NCI-H1417 treated with DMSO at 0.1 percent for 48 hours (cell line): ENCODE data around the gene TDRD12.
"Not testable (repeated sequence)": the region's sequence is repeated elsewhere in the genome, so short reads cannot be mapped to it uniquely, and the experiment has no call there.

ENCODE experiments used
- DNase-seq: peaks from one replicate; lab custom pipeline; 2025; lab: John Stamatoyannopoulos, UW

TDRD12 gene

DNA sequence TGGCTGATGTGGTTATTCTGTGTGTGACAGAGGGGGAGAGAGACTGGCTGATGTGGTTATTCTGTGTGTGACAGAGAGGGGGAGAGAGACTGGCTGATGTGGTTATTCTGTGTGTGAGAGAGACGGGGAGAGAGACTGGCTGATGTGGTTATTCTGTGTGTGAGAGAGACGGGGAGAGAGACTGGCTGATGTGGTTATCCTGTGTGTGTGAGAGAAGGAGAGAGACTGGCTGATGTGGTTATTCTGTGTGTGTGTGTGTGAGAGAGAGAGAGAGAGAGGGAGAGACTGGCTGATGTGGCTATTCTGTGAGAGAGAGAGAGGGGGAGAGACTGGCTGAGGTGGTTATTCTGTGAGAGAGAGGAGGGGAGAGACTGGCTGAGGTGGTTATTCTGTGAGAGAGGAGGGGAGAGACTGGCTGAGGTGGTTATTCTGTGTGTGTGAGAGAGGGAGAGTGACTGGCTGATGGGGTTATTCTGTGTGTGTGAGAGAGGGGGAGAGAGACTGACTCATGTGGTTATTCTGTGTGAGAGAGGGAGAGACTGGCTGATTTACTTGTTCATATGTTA lies 27.1 kb downstream of the TDRD12 start:
- not testable (repeated sequence) for DNase-seq

DNA sequence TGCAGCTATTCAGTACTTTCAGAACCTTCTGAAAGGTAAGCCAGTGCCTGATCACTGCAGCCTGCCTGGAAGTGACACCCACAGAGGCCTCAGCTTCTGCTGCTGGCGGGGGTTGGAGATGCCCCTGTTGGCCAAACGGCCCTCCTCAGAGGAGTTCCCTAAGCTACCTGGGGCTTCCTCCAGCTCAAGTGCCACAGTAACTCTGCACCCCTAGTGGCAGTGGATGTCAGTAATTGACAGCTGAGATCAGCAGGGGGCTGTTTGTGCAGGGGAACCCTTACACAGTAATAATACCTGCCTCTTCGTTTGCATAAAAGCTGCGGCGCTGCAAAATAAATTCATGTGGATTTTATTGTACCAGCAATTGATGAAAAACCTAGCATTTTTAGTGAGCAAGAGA lies 28.9 kb downstream of the TDRD12 start:
- DNase-seq = no peak

DNA sequence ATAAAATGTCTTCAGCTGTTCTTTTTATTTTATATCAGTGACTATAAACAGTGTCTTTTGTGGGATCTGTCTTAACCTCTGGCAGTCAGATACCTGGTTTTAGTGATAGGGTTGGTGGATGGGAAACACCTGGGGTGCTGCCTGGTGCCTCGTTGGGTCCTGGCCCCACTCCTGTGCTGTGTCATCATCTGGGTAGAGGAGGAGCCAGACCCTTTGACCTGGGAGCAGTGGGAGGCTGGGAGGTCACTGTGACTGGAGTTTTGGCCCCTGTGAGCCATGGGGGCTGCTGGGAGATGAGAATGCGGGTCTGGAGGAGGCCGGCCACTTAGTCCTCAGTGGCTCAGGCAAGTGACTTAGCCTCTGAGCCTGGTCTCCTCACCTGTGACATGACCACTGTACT lies 29.4 kb downstream of the TDRD12 start:
- no peak for DNase-seq

DNA sequence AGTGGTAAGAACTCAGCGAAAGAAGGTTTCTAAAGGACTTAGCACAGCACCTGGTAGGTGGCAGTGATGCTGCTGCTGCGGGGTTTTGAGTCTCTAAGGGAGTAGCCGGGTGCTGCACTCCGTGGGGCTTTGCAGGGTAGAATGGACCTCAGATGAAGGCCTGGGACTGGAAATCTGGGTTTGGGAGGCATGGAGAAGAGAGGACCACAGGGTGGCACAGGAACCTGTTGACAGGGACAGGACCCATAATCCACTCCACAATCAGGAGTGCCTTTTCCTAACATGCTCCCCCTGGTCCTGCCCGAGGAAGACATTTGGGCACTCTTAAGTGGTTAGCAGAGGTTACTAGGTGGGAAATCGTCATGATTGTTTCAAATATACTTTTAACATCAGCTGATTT lies 29.8 kb downstream of the TDRD12 start:
- DNase-seq = no peak

DNA sequence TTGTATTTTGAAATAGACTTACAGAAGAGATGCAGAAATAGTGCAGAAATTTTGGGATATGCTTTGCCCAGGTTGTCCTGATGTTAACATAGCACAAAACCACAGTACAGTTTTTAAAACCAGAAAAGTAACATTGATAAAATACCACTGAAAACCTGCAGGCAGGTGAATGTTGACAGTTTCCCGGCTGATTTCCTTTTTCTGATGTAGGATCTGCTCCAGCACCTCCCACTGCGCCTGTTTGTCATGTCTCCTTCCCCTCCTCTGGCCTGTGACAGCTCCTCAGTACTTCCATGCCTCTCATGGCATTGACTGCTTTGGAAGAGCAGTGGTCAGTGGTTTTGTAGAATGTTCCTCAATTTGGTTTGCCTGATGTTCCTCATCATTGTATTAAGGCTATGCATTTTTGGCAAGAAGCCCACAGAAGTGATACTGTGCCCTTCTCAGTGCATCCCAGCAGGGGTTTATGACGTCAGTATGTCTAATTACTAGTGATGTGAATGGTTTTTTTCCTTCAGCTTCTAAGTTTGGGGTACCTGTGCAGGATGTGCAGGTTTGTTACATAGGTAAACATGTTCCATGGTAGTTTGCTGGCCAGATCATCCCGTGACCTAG lies 31.0 kb downstream of the TDRD12 start:
- DNase-seq = no peak

DNA sequence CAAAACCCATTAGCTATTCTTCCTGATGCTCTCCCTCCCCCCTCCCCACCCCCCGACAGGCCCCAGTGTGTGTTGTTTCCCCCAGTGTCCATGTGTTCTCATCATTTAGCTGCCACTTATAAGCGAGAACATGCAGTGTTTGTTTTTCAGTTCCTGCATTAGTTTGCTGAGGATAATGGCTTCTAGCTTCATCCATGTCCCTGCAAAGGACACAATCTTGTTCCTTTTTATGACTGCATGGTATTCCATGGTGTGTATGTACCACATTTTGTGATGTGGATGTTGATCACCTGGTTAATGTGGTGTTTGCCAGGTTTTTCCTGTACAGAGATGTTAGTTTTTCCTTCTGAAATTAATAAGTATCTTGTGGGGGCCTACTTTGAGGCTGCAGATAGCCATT lies 31.5 kb downstream of the TDRD12 start:
- no peak for DNase-seq

DNA sequence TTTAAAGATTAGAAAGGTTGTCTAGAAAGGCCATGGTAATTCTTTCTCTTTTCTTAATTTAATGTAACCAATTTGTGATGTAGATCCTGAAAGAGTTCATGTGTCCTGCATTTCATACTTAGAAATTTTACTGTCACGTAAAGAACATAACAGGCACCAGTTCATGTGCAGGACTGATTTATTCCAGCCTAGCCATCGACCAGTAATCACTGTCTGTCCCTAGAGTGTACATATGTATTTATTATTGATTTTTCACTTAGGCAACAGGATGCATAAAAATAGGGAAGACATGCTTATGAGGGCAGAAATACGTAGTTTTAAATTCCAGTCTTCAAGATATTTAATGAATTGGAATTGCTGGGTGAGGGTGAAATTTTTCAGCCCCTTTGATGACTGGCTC lies 37.6 kb downstream of the TDRD12 start:
- no peak for DNase-seq

- DNase-seq = not testable (repeated sequence)
These were observed 45.8 kb downstream of the TDRD12 start for GRCh38 chr19:32765365-32765764.

DNA sequence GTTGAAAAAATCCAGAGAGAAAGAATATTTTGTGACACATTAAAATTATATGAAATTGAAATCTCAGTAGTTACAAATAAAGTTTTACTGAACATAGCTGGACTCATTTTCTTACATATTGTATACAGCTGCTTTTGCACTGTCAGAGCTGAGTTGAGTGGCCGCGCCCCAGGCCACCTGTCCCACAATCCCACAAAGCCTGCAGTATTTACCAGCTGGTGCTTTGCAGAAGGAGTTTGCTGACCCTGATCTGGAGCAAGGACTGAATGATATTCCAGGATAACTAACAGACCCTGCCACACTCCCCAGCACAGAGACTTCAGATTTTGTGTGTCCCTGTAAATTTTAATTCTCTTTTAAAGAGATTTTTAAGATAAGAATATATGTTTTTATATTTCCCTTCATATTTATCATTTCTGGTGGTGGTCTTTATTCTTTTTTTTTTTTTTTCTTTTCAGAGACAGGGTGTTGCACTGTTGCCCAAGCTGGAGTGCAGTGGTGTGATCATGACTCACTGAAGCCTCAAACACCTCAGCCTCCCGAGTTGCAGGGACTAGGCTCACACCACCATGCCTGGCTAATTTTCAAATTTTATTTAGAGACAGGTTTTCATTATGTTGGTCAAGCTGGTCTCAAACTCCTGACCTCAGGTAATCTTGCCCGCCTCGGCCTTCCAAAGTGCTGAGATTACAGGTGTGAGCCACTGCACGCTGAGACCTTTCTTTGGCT lies 48.5 kb downstream of the TDRD12 start:
- DNase-seq = no peak

- no peak for DNase-seq
These were observed 52.0 kb downstream of the TDRD12 start for GRCh38 chr19:32771596-32771995.

GRCh38 chr19:32773126-32773525 lies 53.6 kb downstream of the TDRD12 start:
- no peak for DNase-seq

DNA sequence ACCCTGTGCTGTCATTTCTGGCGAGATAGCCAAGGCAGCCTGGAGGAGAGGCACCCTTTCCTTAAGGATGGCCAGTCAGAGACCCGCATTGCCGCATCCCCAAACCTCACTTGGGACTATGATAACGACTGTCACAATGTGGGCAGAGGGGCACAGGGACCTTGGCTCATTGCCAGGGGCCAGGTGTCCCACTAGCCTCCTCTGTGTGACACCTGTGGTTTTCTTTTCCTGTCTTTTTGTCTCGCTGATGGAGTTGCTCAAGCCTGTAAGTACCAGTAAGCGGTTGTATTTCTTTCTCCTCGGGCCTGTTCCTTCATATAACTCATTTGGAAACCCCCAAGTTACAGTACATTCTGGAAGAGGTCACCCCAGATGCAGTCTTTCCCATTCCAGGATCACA lies 59.5 kb downstream of the TDRD12 start:
- no peak for DNase-seq

- no peak for DNase-seq
These were observed 61.7 kb downstream of the TDRD12 start for GRCh38 chr19:32781280-32781679.

GRCh38 chr19:32782089-32782488 lies 62.5 kb downstream of the TDRD12 start:
- not testable (repeated sequence) for DNase-seq

DNA sequence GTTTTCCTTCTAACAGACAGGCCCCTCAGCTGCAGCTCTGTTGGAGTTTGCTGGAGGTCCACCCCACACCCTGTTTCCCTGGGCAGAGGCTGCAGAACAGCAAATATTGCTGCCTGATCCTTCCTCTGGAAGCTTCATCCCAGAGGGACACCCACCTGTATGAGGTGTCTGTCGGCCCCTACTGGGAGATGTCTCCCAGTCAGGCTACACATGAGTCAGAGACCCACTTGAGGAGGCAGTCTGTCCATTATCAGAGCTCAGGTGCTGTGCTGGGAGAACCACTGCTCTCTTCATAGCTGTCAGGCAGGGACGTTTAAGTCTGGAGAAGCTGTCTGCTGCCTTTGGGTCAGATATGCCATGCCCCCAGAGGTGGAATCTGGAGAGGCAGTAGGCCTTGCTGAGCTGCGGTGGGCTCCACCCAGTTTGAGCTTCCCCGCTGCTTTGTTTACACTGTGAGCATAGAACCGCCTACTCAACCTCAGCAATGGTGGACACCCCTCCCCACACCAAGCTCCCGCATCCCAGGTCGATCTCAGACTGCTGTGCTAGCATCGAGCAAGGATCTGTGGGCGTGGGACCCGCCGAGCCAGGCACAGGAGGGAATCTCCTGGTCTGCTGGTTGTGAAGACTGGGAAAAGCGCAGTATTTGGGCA lies 67.7 kb downstream of the TDRD12 start:
- not testable (repeated sequence) for DNase-seq

DNA sequence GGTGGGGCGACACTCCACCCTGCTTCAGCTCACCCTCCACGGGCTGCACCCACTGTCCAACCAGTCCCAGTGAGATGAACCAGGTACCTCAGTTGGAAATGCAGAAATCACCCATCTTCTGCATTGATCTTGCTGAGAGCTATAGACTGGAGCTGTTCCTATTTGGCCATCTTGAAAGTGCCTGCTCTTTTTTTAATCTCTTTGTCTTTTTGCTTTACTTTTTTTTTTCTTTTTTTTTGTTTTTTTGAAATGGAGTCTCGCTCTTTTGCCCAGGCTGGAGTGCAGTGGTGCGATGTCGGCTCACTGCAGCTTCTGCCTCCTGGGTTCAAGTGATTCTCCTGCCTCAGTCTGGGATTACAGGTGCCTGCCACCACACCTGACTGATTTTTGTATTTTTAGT lies 68.3 kb downstream of the TDRD12 start:
- not testable (repeated sequence) for DNase-seq

DNA sequence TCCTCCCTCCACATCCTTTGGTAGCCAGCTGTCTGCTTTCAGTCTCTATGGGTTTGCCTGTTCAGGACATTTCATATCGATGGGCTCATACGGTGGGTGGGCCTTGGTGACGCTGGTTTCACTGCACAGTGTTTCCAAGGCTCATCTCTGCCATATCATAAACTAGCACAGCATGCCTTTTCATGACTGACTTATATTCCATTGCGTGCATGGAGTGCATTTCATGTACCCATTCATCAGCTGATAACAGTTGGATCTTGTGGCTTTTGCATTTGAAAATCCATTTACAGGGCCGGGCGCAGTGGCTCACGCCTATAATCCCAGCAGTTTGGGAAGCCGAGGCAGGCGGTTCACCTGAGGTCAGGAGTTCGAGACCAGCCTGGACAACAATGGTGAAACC lies 69.9 kb downstream of the TDRD12 start:
- DNase-seq = no peak

GRCh38 chr19:32798201-32798600 lies 78.6 kb downstream of the TDRD12 start:
- no peak for DNase-seq

GRCh38 chr19:32800191-32800590 lies 80.6 kb downstream of the TDRD12 start:
- no peak for DNase-seq

DNA sequence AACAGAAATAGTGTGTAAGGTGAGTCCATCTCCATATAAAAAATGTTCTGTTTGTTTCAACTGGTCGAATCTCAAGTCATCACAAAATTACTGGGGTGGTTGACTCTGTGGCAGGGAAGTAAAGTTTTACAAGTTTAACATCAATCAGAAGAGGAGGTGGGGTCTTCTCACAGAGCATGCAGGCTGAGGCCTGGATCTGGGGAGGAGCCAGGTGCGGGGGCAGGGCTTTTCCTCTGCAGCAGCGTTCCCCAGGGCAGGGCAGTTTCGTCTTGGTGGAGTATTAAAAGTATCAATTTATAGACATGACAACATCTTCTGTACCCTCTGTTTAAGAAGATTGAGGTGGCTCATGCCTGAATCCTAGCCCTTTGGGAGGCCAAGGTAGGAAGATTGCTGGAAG lies 81.2 kb downstream of the TDRD12 start:
- DNase-seq = no peak

GRCh38 chr19:32802840-32803239 lies 83.3 kb downstream of the TDRD12 start:
- no peak for DNase-seq

DNA sequence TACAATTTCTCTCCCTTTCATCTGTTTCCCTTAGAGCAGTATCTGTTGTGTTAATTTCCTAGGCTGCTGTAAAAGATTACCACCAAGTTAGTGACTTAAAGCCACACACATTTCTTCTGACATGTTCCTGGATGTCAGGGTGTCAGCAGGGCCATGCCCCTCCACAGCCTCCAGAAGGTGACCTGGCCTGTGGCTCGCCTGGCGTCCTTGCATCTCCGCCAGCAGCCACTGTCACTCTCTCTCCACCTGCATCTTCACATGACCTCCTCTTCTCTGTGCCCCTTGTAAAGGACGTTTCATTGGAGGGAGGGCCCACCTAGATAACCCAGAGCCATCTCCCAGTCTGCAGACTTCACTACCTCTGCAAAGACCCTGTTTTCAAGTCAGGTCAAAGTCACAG lies 88.7 kb downstream of the TDRD12 start:
- no peak for DNase-seq

- DNase-seq = no peak
These were observed 89.7 kb downstream of the TDRD12 start for GRCh38 chr19:32809254-32809653.
